ENCODE data around the gene KRTAP5-7.

KRTAP5-7 gene

DNA sequence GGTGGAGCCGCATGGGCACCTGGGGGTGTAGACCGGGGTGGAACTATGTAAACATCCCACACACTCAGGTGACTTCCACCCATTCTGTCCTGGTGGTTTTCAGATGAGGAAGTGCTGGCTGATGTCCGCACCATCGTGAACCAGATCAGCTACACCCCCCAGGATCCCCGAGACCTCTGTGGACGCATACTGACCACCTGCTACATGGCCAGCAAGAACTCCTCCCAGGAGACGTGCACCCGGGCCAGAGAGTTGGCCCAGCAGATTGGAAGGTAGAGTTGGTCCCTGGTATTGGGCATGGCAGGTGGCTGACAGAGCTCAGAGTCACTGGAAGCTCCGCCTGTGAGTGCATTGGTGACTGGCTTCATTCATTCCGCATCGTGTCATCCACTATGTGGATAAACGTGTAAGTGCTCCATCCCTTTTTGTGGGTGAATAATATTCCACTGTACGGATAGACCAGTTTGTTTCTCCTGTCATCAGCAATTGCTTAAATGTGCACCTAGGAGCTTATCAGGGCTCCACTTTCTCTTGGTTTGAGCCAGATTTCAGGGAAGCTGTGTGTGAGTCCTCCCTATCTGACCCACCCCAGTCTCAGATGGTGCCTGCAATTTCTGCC, 44.2 kb upstream of the KRTAP5-7 start:
- TF ChIP-seq TAF1 (IDR thresholded peaks at IDR 0.05; ENCODE audit: low read depth) (no peak), ZBTB7A (IDR thresholded peaks at IDR 0.05; ENCODE audit: low read depth) (no peak)

- no peak for TF ChIP-seq CEBPB (IDR thresholded peaks at IDR 0.05)
- TF ChIP-seq, protein P1, sequence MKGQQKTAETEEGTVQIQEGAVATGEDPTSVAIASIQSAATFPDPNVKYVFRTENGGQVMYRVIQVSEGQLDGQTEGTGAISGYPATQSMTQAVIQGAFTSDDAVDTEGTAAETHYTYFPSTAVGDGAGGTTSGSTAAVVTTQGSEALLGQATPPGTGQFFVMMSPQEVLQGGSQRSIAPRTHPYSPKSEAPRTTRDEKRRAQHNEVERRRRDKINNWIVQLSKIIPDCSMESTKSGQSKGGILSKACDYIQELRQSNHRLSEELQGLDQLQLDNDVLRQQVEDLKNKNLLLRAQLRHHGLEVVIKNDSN (IDR thresholded peaks at IDR 0.05), result peak; percentile 48
- no peak for TF ChIP-seq RAD21 (IDR thresholded peaks at IDR 0.05; ENCODE audit: low read depth)
- no peak for TF ChIP-seq YY1 (IDR thresholded peaks at IDR 0.05; ENCODE audit: low read depth)
These were observed 43.4 kb upstream of the KRTAP5-7 start for GRCh38 chr11:71483692-71484091.

DNA sequence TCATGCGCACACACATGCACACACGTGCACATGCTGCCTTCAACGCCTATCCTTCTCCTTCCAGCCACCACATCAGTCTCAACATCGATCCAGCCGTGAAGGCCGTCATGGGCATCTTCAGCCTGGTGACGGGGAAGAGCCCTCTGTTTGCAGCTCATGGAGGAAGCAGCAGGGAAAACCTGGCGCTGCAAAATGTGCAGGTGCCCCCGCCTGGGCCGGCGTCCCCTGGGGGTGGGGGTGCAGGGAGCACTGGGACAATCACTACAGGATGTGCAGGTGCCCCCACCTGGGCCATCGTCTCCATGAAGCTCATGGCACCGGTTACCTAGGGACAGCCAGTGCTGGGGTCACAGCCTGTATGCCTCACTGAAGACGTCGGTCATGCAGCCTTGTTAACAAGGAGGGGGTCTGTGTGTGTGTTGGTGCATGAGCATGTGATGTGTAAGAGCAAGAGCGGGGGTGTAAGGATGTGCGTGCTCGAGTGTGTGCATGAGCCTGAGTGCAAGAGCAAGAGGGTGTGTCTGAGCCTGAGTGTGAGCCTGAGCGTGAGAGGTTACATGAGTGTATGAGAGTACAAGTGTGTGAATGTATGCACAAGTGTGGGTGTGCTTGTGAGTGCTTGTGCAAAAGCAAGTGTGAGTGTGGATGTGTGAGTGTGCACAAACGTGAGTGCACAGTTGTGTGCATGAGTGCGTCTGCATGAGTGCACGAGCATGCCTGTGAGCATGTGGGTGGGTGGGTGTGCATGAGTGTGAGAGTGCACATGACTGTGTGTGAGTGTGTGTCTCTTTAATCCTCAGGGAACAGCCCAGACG, 42.6 kb upstream of the KRTAP5-7 start:
- no peak for TF ChIP-seq EGR1 (IDR thresholded peaks at IDR 0.05)
- TF ChIP-seq REST (IDR thresholded peaks at IDR 0.05; ENCODE audit: low read depth), result no peak
- no peak for TF ChIP-seq RAD21 (IDR thresholded peaks at IDR 0.05; ENCODE audit: low read depth)
- TF ChIP-seq ZBTB7A (IDR thresholded peaks at IDR 0.05; ENCODE audit: low read depth), result no peak
- TF ChIP-seq, protein P2, sequence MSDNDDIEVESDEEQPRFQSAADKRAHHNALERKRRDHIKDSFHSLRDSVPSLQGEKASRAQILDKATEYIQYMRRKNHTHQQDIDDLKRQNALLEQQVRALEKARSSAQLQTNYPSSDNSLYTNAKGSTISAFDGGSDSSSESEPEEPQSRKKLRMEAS (IDR thresholded peaks at IDR 0.05), result no peak
- TF ChIP-seq TAF1 (IDR thresholded peaks at IDR 0.05; ENCODE audit: low read depth), result no peak
- TF ChIP-seq YY1 (IDR thresholded peaks at IDR 0.05; ENCODE audit: low read depth), result no peak
- TF ChIP-seq CEBPB (IDR thresholded peaks at IDR 0.05), result no peak
- no peak for TF ChIP-seq TEAD4 (IDR thresholded peaks at IDR 0.05)
- no peak for TF ChIP-seq EP300 (IDR thresholded peaks at IDR 0.05; ENCODE audit: borderline replicate concordance)
- TF ChIP-seq TCF12 (IDR thresholded peaks at IDR 0.05; ENCODE audit: low read depth), result no peak
- no peak for TF ChIP-seq NFIC (IDR thresholded peaks at IDR 0.05)
- no peak for TF ChIP-seq FOXM1 (IDR thresholded peaks at IDR 0.05; ENCODE audit: borderline replicate concordance, low read depth)
- TF ChIP-seq, protein P1 (IDR thresholded peaks at IDR 0.05), result no peak

GRCh38 chr11:71485063-71485399, 42.0 kb upstream of the KRTAP5-7 start:
- no peak for TF ChIP-seq TCF12 (IDR thresholded peaks at IDR 0.05; ENCODE audit: low read depth)
- TF ChIP-seq CEBPB (IDR thresholded peaks at IDR 0.05), result no peak
- no peak for TF ChIP-seq RAD21 (IDR thresholded peaks at IDR 0.05; ENCODE audit: low read depth)
- TF ChIP-seq NFIC (IDR thresholded peaks at IDR 0.05), result no peak
- no peak for TF ChIP-seq CREB1 (IDR thresholded peaks at IDR 0.05; ENCODE audit: low read depth)

GRCh38 chr11:71485466-71485865, 41.6 kb upstream of the KRTAP5-7 start:
- TF ChIP-seq ZBTB7A (IDR thresholded peaks at IDR 0.05; ENCODE audit: low read depth) (no peak), EGR1 (IDR thresholded peaks at IDR 0.05) (no peak), NFIC (IDR thresholded peaks at IDR 0.05) (no peak), YY1 (IDR thresholded peaks at IDR 0.05; ENCODE audit: low read depth) (no peak), CREB1 (IDR thresholded peaks at IDR 0.05; ENCODE audit: low read depth) (no peak)
- TF ChIP-seq, protein P2 (IDR thresholded peaks at IDR 0.05), result no peak

DNA sequence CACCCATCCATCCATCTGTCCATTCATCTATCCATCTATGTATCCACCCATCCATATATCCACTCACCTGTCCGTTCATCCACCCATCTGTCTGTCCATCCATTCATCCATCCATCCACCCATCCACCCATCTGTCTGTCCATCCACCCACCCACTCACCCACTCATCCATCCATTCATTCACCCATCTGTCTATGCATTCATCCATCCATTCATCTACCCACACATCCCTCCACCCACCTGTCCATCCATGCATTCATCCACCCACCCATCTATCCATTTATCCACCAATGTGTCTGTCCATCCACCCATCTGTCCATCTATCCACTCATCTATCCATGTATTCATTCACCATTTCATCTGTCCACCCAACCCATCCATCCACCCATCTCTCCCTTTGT, 40.7 kb upstream of the KRTAP5-7 start:
- TF ChIP-seq EGR1 (IDR thresholded peaks at IDR 0.05) (no peak), EP300 (IDR thresholded peaks at IDR 0.05; ENCODE audit: borderline replicate concordance) (no peak), RAD21 (IDR thresholded peaks at IDR 0.05; ENCODE audit: low read depth) (no peak), FOXM1 (IDR thresholded peaks at IDR 0.05; ENCODE audit: borderline replicate concordance, low read depth) (no peak), CREB1 (IDR thresholded peaks at IDR 0.05; ENCODE audit: low read depth) (no peak)
- TF ChIP-seq, protein P1 (IDR thresholded peaks at IDR 0.05), result no peak

- TF ChIP-seq FOXM1 (IDR thresholded peaks at IDR 0.05; ENCODE audit: borderline replicate concordance, low read depth) (no peak), NFIC (IDR thresholded peaks at IDR 0.05) (no peak), TAF1 (IDR thresholded peaks at IDR 0.05; ENCODE audit: low read depth) (no peak), TCF12 (IDR thresholded peaks at IDR 0.05; ENCODE audit: low read depth) (no peak), TEAD4 (IDR thresholded peaks at IDR 0.05) (no peak), CREB1 (IDR thresholded peaks at IDR 0.05; ENCODE audit: low read depth) (no peak), RAD21 (IDR thresholded peaks at IDR 0.05; ENCODE audit: low read depth) (no peak), EP300 (IDR thresholded peaks at IDR 0.05; ENCODE audit: borderline replicate concordance) (no peak), EGR1 (IDR thresholded peaks at IDR 0.05) (no peak), CEBPB (IDR thresholded peaks at IDR 0.05) (no peak), YY1 (IDR thresholded peaks at IDR 0.05; ENCODE audit: low read depth) (no peak)
- TF ChIP-seq, protein P1 (IDR thresholded peaks at IDR 0.05), result no peak
These were observed 38.3 kb upstream of the KRTAP5-7 start for GRCh38 chr11:71488681-71489270.
